Activated CD4-positive, alpha-beta T cell treated with anti-CD3 and anti-CD28 coated beads, Interleukin-2, amount 50 U/mL, for 16 hours (primary cell): Measurements from ENCODE around the gene PDGFA.

Experiments used
- DNase-seq: peaks from one replicate; pipeline ENCODE4 v3.0.0-alpha.2; 2020

Gene PDGFA

DNA sequence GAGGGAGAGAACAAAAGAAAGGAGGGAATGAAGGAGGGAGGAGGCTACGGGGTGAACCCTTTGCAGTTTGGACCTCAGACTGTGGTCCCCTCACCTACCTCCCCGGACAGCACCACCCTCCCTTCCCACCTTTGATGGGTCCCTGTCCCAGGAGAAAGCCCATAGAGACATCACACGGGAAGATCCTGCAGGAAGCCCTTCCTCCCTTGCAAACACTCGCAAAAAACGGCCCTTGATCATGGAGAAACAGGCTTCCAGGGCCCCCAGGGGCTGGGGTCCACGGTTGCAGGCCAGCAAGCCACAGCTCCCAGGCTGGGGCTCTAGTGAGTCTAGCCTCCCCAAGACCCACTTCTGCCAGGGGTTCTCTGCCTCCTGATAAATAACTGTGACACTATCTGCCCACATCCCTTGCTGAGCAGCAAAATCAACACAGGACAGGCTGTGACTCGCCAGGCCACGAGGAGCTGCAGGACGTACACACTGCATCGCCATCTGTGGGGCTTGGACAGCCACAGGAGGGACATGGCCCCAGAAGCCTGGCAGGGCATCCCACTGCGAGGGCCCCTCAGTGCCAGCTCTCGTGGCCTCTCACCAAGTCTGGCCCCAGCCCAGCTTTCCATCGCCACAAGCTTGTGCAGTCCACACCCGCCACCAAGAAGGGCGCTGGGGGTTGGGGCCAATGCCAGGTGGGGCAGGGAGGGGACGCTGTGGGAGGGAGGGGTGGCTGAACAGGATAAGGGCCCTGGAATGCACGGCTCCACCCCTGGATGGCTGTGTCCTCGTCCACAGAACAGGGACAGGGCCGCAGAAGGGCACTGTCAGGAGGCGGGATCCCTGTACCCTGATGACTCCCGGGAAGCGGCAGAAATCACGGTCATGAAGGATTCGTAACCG is 34.2 kb downstream of the PDGFA start:
- DNase-seq, result no peak

DNA sequence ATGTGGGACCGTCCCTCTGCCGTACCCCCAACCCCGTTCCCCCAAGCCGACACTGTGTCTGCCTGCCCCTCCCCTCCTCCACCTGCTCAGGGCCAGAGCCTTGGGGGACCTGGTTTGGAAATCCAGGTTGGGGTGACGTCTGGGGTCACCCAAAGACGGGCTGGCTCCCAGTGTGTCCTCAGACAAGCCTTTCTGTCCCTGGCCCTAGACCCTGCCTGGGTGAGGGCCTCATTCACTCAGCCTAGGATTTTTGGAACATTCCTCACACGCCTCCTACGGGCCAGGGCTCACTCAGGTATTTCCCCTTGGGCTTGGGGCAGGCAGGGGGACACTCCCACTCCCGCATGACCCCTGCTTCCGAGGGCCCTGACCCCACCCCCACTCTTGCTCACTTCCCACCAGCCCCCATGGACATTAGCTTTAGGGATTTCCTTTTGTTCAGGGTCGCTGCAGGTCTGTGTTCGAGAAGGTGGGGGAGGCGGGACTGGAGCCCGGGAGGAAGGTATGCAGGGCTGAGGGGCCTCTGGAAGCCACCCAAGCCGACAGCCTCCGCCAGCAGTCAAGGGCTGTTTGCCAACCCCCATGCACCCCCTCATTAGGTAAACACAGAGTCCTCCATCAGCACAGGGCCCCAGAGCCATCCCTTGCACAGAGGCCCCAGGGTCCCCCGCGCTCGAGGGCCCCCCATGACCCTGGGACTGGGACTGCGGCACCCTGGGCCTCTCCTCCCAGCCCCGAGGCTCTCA is 35.1 kb downstream of the PDGFA start:
- no peak for DNase-seq

GRCh38 chr7:483656-484355 is 35.8 kb downstream of the PDGFA start:
- DNase-seq, result no peak

DNA sequence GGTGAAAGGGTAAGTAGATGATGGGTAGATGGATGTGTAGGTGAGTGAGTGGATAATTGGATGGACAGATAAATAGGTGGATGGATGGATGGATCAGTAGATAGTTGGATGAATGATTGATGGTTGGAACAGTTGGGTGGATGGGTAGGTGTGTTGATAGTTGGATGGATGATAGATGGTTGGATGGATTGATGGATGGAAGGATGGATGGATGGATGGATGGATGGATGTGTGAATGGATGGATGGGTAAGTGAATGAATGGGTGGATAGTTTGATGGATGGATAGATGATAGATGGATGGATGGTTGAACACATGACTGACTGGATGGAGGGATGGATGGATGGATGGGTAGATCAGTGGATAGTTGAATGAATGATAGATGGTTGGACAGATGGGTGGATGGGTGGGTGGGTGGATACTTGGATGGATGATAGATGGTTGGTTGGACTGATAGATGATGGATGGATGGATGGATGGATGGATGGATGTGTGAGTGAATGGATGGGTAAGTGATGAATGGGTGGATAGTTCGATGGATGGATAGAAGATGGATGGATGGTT is 37.0 kb downstream of the PDGFA start:
- no peak for DNase-seq

DNA sequence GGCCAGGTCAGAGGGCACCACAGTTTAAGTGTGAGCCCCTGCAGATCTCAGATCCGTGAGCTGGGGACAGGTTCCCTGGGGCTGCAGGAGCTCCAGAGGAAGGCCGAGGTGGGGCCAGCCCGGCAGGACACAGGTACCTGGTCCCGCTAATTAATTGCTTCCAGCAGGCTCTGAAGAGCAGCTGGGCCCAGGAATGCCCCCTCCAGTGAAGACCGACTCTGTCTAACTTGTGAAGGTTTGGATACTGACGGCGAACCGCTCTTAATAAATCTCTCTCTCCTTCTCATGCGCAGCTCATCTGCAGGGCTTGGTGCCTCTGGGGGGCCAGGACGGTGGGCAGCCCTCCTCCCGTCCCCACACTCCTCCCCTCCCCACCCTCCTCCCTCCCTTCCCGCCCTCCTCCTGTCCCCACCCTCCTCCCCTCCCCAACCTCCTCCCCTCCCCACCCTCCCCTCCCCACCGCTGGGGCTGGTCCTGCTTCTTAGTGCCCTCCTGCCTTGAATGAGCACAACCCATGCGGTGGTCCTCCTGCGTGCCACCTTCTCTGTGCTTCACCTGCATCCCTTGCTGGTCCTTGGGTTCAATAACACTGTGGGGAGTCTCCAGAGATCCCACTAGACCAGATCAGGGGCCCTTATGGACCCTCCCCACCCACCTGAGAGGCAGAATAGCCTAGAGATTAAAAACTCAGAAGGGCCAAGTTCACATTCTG is 38.3 kb downstream of the PDGFA start:
- DNase-seq, result no peak

GRCh38 chr7:480531-481218 is 39.0 kb downstream of the PDGFA start:
- no peak for DNase-seq

DNA sequence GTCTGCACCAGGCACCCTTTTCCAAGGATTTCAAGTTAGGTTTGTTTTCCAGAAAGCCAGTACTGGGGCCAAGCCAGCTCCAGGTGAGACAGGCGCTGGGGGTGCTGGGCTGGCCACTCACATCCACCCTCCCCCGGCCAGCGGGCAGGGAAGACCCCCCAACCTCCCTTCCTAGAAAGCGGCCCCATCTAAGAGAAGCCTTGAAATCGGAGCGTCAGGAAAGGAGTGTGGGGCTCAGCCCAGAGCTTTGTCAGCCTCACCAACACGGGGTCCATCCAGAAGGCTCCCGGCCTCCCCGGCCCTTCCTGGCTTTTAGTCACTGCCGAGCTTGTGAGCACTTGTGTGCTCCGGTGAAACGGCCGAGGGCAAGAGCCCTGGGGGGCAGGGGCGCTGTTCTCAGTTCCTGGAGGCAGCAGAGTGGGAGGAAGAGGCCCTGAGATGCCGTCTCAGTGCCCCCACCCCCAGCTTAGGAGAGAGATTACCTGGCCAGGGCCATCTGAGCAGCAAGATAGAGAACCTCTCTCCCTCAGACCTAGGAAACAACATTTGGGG is 39.6 kb downstream of the PDGFA start:
- no peak for DNase-seq

DNA sequence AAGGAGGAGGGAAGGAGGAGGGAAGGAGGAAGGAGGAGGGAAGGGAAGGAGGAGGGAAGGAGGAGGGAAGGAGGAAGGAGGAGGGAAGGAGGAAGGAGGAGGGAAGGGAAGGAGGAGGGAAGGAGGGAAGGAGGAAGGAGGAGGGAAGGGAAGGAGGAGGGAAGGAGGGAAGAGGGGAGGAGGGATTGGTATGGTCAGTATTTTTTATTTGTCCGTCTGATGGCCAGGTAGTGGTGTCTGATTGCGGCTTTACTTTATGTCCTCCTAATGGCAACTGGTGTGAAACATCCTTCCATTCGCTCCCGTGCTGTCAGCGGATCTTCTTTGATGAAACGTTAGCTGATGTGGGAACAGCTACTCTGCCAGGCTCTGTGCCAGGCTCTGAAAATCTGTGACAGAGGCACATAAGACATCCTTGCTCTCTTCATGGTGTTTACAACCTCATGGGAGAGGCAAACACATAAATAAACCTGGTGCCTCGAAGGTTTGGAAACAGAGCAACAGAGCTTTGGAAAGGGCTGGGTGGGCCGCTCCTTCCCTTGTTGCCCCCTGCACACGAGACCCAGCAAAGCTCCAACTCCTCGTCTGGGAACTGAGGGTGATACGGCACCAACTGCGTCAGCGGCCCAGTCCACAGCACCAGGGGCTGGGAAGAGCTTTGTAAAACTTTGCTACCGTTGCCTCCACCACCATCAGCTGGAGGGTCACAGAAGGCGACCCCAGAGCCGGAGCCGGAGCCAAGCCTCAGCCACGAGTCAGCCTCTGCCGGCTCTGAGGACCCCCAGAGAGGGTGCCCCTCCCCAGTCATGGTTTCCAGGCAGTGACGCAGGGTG is 40.3 kb downstream of the PDGFA start:
- no peak for DNase-seq

DNA sequence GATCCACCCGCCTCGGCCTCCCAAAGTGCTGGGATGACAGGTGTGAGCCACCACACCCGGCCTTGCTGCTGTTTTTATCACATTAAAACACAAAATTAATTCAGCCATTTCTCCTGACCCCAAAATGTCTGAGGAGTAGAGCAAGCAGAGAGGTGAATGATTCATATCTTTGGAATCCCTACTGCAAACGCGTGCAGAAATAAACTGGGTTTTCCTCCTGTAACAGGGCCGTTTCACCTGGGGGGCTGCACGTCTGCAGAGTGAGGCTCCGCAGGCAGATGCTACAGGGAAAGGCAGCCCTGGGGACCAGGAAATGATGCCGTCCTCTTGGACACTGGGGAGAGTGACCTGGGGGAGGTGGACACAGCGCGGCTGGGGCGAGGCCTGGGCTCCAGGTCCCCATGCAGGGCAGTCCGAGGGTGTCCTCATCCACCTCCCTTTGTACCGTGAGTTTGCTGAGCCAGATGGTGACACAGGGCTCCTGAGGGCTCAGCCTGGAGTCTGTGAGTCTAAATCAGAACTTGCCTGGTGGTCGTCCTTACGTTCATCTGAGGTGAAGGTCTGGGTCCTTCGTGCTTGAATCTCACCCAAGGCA is 41.9 kb downstream of the PDGFA start:
- DNase-seq, result no peak

- no peak for DNase-seq
These were observed 42.8 kb downstream of the PDGFA start for GRCh38 chr7:476736-477360.

DNA sequence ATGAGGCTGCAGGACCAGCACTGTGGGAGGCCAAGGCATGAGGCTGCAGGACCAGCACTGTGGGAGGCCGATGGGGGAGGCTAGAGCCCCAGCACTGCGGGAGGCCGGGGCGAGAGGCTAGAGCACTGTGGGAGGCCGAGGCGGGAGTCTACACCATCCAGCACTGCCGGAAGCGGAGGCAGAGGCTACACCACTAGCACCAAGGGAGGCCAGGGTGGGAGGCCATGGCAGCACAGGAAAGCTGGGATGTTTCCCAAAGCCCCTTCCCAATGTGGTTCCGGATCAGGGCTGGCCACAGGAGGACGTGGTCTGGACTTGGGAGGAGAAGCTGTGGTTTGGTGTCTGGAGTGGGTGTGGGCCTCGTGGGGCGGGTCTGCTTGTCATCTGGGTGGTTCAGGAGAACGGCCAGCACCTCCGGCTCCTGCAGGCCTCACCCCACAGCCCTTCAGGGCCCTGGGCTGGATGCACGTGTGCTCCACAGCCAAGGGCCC is 43.6 kb downstream of the PDGFA start:
- no peak for DNase-seq

- no peak for DNase-seq
These were observed 44.3 kb downstream of the PDGFA start for GRCh38 chr7:475425-475728.

- no peak for DNase-seq
These were observed 44.8 kb downstream of the PDGFA start for GRCh38 chr7:474605-475424.

DNA sequence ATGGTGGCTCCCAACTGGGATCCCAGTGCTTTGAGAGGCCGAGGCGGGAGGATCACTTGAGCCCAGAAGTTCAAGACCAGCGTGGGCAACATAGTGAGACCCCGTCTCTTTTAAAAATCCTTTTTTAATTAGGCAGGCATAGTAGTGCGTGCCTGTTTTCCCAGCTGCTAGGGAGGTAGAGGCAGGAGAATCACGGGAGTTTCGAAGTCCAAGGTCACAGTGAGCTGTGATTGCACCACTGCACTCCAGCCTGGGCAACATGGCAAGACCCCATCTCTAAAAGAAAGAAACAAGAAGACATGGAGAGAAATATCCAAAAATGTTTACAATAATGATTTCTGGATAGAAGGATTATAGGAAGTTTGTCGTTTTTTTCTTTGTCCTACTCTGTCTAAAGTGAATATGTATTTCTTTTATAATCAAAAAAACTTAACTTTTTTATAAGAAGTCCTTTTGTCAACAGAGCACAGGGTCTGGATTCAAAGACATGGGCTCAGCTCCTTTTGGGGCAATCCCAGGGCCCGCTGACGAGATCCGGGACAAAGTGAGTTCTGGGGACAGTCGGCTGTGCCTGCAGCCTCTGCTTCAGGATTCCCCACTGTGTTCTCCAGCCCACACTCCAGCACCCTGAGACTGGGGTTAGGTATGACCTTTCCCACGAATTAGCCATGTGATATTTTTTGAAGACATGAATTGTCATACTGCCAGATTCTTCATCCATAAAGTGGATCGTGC is 45.6 kb downstream of the PDGFA start:
- DNase-seq, result no peak

DNA sequence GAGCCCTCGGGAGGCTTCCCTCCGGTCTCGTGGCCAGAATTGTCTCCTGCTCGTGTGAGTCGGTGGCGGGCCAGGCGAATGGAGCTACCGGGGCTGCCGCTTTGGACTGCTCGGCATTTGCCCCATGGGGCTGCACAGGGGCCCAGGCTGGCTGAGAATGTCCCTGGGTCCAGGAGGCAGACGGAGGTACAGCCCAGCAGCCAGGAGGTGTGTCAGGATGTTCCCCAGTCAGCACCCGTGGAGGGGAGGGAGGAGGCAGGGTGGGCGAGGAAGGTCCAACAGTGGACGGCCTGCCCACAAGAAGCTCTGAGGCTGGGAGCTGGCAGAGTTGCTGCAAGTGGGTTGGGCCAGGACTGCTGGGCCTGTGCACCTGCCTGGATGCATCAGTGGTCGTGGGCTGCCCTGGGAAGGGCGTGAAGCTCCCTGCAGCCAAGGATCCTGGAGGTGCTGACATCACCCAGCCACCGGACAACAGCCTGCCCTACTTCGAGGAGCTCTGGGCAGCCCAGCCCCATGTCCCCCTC is 46.4 kb downstream of the PDGFA start:
- no peak for DNase-seq

- no peak for DNase-seq
These were observed 47.0 kb downstream of the PDGFA start for GRCh38 chr7:472640-472957.

DNA sequence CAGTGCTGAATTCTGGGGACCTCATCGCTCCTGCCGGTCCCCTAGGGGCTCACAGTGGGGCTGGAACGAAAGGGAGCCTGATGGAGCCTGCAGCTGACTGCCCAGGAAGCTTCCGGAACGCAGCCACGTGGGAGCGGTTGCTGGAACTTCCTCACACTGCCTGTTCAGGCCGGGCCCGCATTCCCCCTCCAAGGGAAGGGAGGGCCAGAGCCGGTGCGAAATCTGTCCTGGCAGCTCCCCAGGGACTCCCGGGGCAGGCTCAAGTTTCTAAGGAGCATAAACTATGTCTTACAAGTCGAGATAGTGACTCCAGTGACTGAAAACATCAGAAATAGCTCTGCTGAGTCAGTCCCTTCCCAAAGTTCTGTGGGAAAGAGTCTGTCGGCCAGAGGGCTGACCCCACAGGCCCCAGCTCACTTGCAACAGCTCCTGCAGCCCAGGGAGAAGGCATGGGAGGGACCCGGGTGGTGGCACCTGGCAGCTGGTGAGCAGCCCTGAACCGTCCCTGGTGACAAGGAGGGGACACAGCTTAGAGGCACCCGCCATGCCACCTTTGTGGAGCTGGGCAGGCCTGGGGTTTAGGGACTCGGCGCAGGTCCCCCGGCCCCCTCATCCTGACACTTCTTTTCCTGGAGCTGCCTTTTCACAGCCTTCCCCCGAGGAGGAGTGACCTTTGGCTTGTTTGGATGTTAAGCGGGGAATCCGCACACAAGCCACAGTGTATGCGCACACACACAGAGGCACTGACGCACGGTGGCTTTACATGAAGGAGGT is 47.6 kb downstream of the PDGFA start:
- DNase-seq, result no peak
